K562 (cell line): ENCODE data around the gene HARS1. TPM values are rescaled to one million over a fixed set of nuclear protein-coding genes. Genes with fewer than 3 reads are reported as not detected.
A peak's percentile ranks its signal among the peaks of the same experiment; 100 is the strongest.

ENCODE experiments used
- CBFA2T3 ChIP-seq: fragments of 450-650 bp; IDR thresholded peaks from 2 replicates; pipeline ENCODE4 v1.6.1; 2017
- CBX5 ChIP-seq: IDR thresholded peaks from 2 replicates; pipeline ENCODE4 v1.6.1; 2014; ENCODE audit warnings: low read depth, borderline replicate concordance
- CCNT2 ChIP-seq: IDR thresholded peaks from 2 replicates; pipeline ENCODE4 v1.6.1; 2011; ENCODE audit warnings: borderline replicate concordance, low read depth, mild to moderate bottlenecking, moderate library complexity, mixed read lengths, low read length; ENCODE audit not compliant: insufficient read length; ENCODE audit errors: extremely low read depth
- ESRRA ChIP-seq: fragments of 450-650 bp; IDR thresholded peaks from 2 replicates; pipeline ENCODE4 v1.6.1; 2014; ENCODE audit warnings: low read depth, mild to moderate bottlenecking, moderate library complexity, borderline replicate concordance
- FOXA3 ChIP-seq, 2 experiments: fragments of 450-650 bp in 1 of 2; sonication (generic) in 1 of 2; formaldehyde crosslinking; IDR thresholded peaks in 1 of 2; conservative IDR thresholded peaks in 1 of 2; 2 replicates each; pipeline versions ENCODE4 v1.4.0 to v1.8.0; 2020 to 2022; ENCODE audit warnings: mild to moderate bottlenecking in 2 of 2, missing genetic modification reagents in 1 of 2
- GABPB2 ChIP-seq: fragments of 250-450 bp; sonication (Bioruptor Pico); conservative IDR thresholded peaks from 2 replicates; pipeline ENCODE4 v1.5.1; 2021; ENCODE audit warnings: mild to moderate bottlenecking
- HDAC2 ChIP-seq: fragments of 450-650 bp; IDR thresholded peaks from 2 replicates; pipeline ENCODE4 v1.6.1; 2016; ENCODE audit warnings: mild to moderate bottlenecking
- KAT8 ChIP-seq: fragments of 450-650 bp; IDR thresholded peaks from 2 replicates; pipeline ENCODE4 v1.6.1; 2016; ENCODE audit warnings: low read depth, mild to moderate bottlenecking
- LARP7 ChIP-seq: fragments of 450-650 bp; IDR thresholded peaks from 2 replicates; pipeline ENCODE4 v1.6.1; 2016
- NUFIP1 ChIP-seq: fragments of 450-650 bp; IDR thresholded peaks from 2 replicates; pipeline ENCODE4 v1.6.1; 2018; ENCODE audit not compliant: partially characterized antibody
- RAD51 ChIP-seq: fragments of 450-650 bp; IDR thresholded peaks from 2 replicates; pipeline ENCODE4 v1.7.1; 2016; ENCODE audit warnings: low read depth, mild to moderate bottlenecking, borderline replicate concordance
- RFX5 ChIP-seq: IDR thresholded peaks from 2 replicates; pipeline ENCODE4 v1.6.1; 2011; ENCODE audit warnings: low read depth, mild to moderate bottlenecking, improper control_type of control experiment, low read length
- RFX7 ChIP-seq: fragments of 250-450 bp; sonication (Bioruptor Pico); IDR thresholded peaks from 2 replicates; pipeline ENCODE4 v1.5.1; 2021; ENCODE audit warnings: mild to moderate bottlenecking
- SIRT6 ChIP-seq: IDR thresholded peaks from one replicate; pipeline ENCODE4 v1.6.1; 2012; ENCODE audit warnings: low read depth, mild to moderate bottlenecking, control low read depth, inconsistent platforms, low read length, moderate library complexity
- SMARCA4 ChIP-seq: fragments of 450-650 bp; IDR thresholded peaks from 2 replicates; pipeline ENCODE4 v1.6.1; 2016
- SNAPC5 ChIP-seq: fragments of 250-450 bp; sonication (Bioruptor Pico); IDR thresholded peaks from 2 replicates; pipeline ENCODE4 v1.8.0; 2021; ENCODE audit warnings: moderate library complexity, mild to moderate bottlenecking, inconsistent platforms
- SRSF7 ChIP-seq: fragments of 200-400 bp; formaldehyde crosslinking; optimal IDR thresholded peaks from 2 replicates; pipeline ENCODE3; 2017; ENCODE audit warnings: mild to moderate bottlenecking, low read depth, low read length
- ZNF197 ChIP-seq: fragments of 200-800 bp; sonication (Bioruptor generic); IDR thresholded peaks from 2 replicates; pipeline ENCODE4 v1.6.1; 2016; ENCODE audit warnings: low read depth, missing genetic modification characterization, missing compliant biosample characterization
- ZNF584 ChIP-seq: fragments of 200-800 bp; sonication (Bioruptor generic); IDR thresholded peaks from 2 replicates; pipeline ENCODE4 v1.6.1; 2016; ENCODE audit warnings: low read depth, mild to moderate bottlenecking, missing genetic modification characterization, missing compliant biosample characterization
- ZNF695 ChIP-seq: fragments of 450-650 bp; formaldehyde crosslinking; IDR thresholded peaks from 2 replicates; pipeline ENCODE4 v1.4.0; 2020; ENCODE audit warnings: mild to moderate bottlenecking, moderate library complexity
- polyA plus RNA-seq, 8 experiments: library from polyadenylated mRNA; depleted of rRNA in 4 of 8; stranded (reverse) in 5 of 8; unstranded in 3 of 8; fragments of >200 nt; fragmentation: Nextera tagmentation in 2 of 8; fragmentation: Illumina TruSeq in 1 of 8; extraction: Ambion mirVana in 2 of 8; extraction: Trizol in 1 of 8; gene quantifications; 2 replicates each; pipeline versions ENCODE4 v1.2.1 to v1.2.3, GENCODE V29; 2011 to 2014; ENCODE audit warnings: inconsistent platforms in 1 of 8, missing spikeins in 1 of 8
- total RNA-seq, 7 experiments: library from RNA; depleted of rRNA in 6 of 7; stranded (reverse); fragments of >200 nt in 6 of 7; fragmentation: Illumina TruSeq in 2 of 7; extraction: Trizol in 2 of 7; gene quantifications; 2 replicates each; pipeline versions ENCODE4 v1.2.1 to v1.2.3, GENCODE V29; 2011 to 2021; ENCODE audit warnings: low replicate concordance in 1 of 7
- TF ChIP-seq, protein P1 (sequence below): sonication (generic); formaldehyde crosslinking; IDR thresholded peaks from 2 replicates; pipeline ENCODE4 v1.8.0; 2023; ENCODE audit warnings: mild to moderate bottlenecking, missing genetic modification reagents
- TF ChIP-seq, protein P2 (sequence below): fragments of 450-650 bp; IDR thresholded peaks from 2 replicates; pipeline ENCODE4 v1.6.1; 2017; ENCODE audit warnings: antibody characterized with exemption, mild to moderate bottlenecking
- TF ChIP-seq, protein P3 (sequence below): fragments of 450-650 bp; formaldehyde crosslinking; IDR thresholded peaks from 2 replicates; pipeline ENCODE4 v1.4.0; 2020; ENCODE audit warnings: mild to moderate bottlenecking

HARS1 gene
- total and polyA plus RNA-seq, 9 of the 15 experiments (the other 6 are each of a cell fraction or from before 2014, with no cell fraction given): 13.5 to 88.5 (median 75.2) TPM

- TF ChIP-seq, protein P1, sequence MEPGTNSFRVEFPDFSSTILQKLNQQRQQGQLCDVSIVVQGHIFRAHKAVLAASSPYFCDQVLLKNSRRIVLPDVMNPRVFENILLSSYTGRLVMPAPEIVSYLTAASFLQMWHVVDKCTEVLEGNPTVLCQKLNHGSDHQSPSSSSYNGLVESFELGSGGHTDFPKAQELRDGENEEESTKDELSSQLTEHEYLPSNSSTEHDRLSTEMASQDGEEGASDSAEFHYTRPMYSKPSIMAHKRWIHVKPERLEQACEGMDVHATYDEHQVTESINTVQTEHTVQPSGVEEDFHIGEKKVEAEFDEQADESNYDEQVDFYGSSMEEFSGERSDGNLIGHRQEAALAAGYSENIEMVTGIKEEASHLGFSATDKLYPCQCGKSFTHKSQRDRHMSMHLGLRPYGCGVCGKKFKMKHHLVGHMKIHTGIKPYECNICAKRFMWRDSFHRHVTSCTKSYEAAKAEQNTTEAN (CRISPR knock-in tag): no peak
- no peak for TF ChIP-seq ZNF197 (CRISPR knock-in tag)
- TF ChIP-seq SRSF7: no peak
- TF ChIP-seq RFX5: no peak
- TF ChIP-seq CBFA2T3: peak; percentile 56; the same call in 1 of the 2 replicates
- peak; percentile 54; the same call in 1 of the 2 replicates for TF ChIP-seq ESRRA
- TF ChIP-seq SIRT6: no peak
- no peak for TF ChIP-seq FOXA3 (CRISPR knock-in tag; conservative IDR thresholded peaks at IDR 0.05 in 1 of 2, IDR thresholded peaks at IDR 0.05 in 1 of 2)
- TF ChIP-seq, protein P2, sequence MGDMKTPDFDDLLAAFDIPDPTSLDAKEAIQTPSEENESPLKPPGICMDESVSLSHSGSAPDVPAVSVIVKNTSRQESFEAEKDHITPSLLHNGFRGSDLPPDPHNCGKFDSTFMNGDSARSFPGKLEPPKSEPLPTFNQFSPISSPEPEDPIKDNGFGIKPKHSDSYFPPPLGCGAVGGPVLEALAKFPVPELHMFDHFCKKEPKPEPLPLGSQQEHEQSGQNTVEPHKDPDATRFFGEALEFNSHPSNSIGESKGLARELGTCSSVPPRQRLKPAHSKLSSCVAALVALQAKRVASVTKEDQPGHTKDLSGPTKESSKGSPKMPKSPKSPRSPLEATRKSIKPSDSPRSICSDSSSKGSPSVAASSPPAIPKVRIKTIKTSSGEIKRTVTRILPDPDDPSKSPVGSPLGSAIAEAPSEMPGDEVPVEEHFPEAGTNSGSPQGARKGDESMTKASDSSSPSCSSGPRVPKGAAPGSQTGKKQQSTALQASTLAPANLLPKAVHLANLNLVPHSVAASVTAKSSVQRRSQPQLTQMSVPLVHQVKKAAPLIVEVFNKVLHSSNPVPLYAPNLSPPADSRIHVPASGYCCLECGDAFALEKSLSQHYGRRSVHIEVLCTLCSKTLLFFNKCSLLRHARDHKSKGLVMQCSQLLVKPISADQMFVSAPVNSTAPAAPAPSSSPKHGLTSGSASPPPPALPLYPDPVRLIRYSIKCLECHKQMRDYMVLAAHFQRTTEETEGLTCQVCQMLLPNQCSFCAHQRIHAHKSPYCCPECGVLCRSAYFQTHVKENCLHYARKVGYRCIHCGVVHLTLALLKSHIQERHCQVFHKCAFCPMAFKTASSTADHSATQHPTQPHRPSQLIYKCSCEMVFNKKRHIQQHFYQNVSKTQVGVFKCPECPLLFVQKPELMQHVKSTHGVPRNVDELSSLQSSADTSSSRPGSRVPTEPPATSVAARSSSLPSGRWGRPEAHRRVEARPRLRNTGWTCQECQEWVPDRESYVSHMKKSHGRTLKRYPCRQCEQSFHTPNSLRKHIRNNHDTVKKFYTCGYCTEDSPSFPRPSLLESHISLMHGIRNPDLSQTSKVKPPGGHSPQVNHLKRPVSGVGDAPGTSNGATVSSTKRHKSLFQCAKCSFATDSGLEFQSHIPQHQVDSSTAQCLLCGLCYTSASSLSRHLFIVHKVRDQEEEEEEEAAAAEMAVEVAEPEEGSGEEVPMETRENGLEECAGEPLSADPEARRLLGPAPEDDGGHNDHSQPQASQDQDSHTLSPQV: no peak
- TF ChIP-seq, protein P3, sequence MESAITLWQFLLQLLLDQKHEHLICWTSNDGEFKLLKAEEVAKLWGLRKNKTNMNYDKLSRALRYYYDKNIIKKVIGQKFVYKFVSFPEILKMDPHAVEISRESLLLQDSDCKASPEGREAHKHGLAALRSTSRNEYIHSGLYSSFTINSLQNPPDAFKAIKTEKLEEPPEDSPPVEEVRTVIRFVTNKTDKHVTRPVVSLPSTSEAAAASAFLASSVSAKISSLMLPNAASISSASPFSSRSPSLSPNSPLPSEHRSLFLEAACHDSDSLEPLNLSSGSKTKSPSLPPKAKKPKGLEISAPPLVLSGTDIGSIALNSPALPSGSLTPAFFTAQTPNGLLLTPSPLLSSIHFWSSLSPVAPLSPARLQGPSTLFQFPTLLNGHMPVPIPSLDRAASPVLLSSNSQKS (CRISPR knock-in tag): no peak
- TF ChIP-seq RAD51: no peak
- no peak for TF ChIP-seq SMARCA4
- TF ChIP-seq ZNF584 (CRISPR knock-in tag): peak; percentile 66; the same call in 1 of the 2 replicates
- TF ChIP-seq LARP7: no peak
- TF ChIP-seq SNAPC5 (CRISPR knock-in tag): no peak
- TF ChIP-seq CBX5: no peak
- peak; percentile 87 for TF ChIP-seq CCNT2
- TF ChIP-seq GABPB2: no peak
- TF ChIP-seq KAT8: no peak
- peak; percentile 7 for TF ChIP-seq NUFIP1
- TF ChIP-seq ZNF695 (CRISPR knock-in tag): no peak
- TF ChIP-seq HDAC2: peak; percentile 12; the same call in 1 of the 2 replicates
- no peak for TF ChIP-seq RFX7 (CRISPR knock-in tag)
Measured at GRCh38 chr5:140639148-140639981, 51.8 kb downstream of the HARS1 start, which contains the start of gene TMCO6 (continued).
